Panc1 (cell line): Measurements from ENCODE around the gene CRY2.

ENCODE experiments used
- CTCF ChIP-seq: fragments of 450-650 bp; IDR thresholded peaks from 2 replicates; pipeline ENCODE4 v1.5.1; 2017; ENCODE audit warnings: mild to moderate bottlenecking
- POLR2AphosphoS5 ChIP-seq: IDR thresholded peaks from 2 replicates; pipeline ENCODE4 v1.6.1; 2012; ENCODE audit warnings: mild to moderate bottlenecking, low read depth, low read length, moderate library complexity
- REST ChIP-seq, 2 experiments: IDR thresholded peaks; 2 replicates each; pipeline ENCODE4 v1.6.1; 2011 to 2012; ENCODE audit warnings: low read depth in 2 of 2, control low read depth in 1 of 2, low read length in 1 of 2, mild to moderate bottlenecking in 1 of 2, moderate library complexity in 1 of 2; ENCODE audit not compliant: insufficient read depth in 1 of 2
- TCF7L2 ChIP-seq: IDR thresholded peaks from 2 replicates; pipeline ENCODE4 v1.6.1; 2011; ENCODE audit warnings: mild to moderate bottlenecking, low read depth, low read length, inconsistent platforms

- no peak for TF ChIP-seq CTCF
- no peak for TF ChIP-seq REST (IDR thresholded peaks at IDR 0.05; ENCODE audit: insufficient read depth in 1 of 2, low read depth in 2 of 2, low read length in 1 of 2)
- TF ChIP-seq TCF7L2: no peak
- TF ChIP-seq POLR2AphosphoS5: no peak
Observed at GRCh38 chr11:45806937-45807791, 40.1 kb upstream of the CRY2 start.
